HCT116 (cell line): ENCODE results near the gene AAR2. TPM values are rescaled to one million over a fixed set of nuclear protein-coding genes. Genes with fewer than 3 reads are reported as not detected.

Source experiments
- ATAC-seq: fragments of 200-7000 bp; cut with Tn5 transposase; 2 replicates; pipeline ENCODE4 v1.9.1; 2020; ENCODE audit warnings: mild to moderate bottlenecking, moderate library complexity
- BruUV-seq: library from RNA; stranded (reverse); fragments of 400-500 nt; replicated peaks from 2 replicates; lab custom pipeline; 2021; lab: Mats Ljungman, UMichigan
- CTCF ChIA-PET: fragments of 300-600 bp; sonication (Branson Sonifier 250); formaldehyde crosslinking; loops from one replicate; lab custom pipeline; 2021; ENCODE audit warnings: antibody characterized with exemption; lab: Charles Lee
- POLR2A ChIA-PET: fragments of 300-600, 350-600 bp; sonication (Branson Sonifier 250); formaldehyde crosslinking; loops from one replicate; lab custom pipeline; 2021; ENCODE audit warnings: antibody characterized with exemption; lab: Charles Lee
- RAD21 ChIA-PET, 2 experiments: fragments of 300-600 bp; sonication (Branson Sonifier 250); formaldehyde crosslinking; loops; one replicate each; lab custom pipeline; 2023; ENCODE audit warnings: low total read pairs in 2 of 2; ENCODE audit not compliant: uncharacterized antibody in 2 of 2, unreplicated experiment in 2 of 2, low non-redundant PET in 1 of 2; lab: Charles Lee
- DNase-seq: peaks from one replicate; pipeline ENCODE4 v3.0.0-alpha.2; 2010; ENCODE audit warnings: low read depth, low spot score
- H2AFZ ChIP-seq: fragments of 200-600 bp; shearing (Covaris generic), sonication (generic); 2 replicates; pipeline ENCODE4 v1.6.1; 2017; ENCODE audit warnings: low read depth, mixed run types, mixed read lengths, antibody characterized with exemption, low read length; ENCODE audit not compliant: poor library complexity, severe bottlenecking
- H3K27ac ChIP-seq: 2 replicates; pipeline ENCODE4 v1.5.1; 2012; ENCODE audit warnings: low read depth, low read length
- H3K27me3 ChIP-seq: fragments of 200-600 bp; sonication (generic); 2 replicates; pipeline ENCODE4 v1.6.1; 2016; ENCODE audit warnings: mixed run types, low read length, mixed read lengths; ENCODE audit not compliant: insufficient read depth
- H3K36me3 ChIP-seq, 2 experiments: fragments of 200-500 bp in 1 of 2; fragments of 200-600 bp in 1 of 2; sonication (Bioruptor generic) in 1 of 2; sonication (generic) in 1 of 2; 2 replicates each; pipeline versions ENCODE4 v1.5.1 to v1.6.1; 2014 to 2016; ENCODE audit warnings: low read length in 2 of 2, inconsistent platforms in 1 of 2, mixed read lengths in 1 of 2, mixed run types in 1 of 2; ENCODE audit not compliant: insufficient read depth in 2 of 2, control insufficient read depth in 1 of 2
- H3K4me1 ChIP-seq, 2 experiments: fragments of 200-600 bp in 1 of 2; sonication (generic) in 1 of 2; 2 replicates each; pipeline versions ENCODE4 v1.5.1 to v1.6.1; 2012 to 2017; ENCODE audit warnings: low read length in 2 of 2, inconsistent platforms in 1 of 2, mild to moderate bottlenecking in 1 of 2, mixed read lengths in 1 of 2, mixed run types in 1 of 2, moderate library complexity in 1 of 2; ENCODE audit not compliant: insufficient read depth in 2 of 2, control insufficient read depth in 1 of 2
- H3K4me2 ChIP-seq: fragments of 200-600 bp; sonication (generic); 2 replicates; pipeline ENCODE4 v1.6.1; 2017; ENCODE audit warnings: mixed run types, low read length, mixed read lengths
- H3K4me3 ChIP-seq, 2 experiments: fragments of 200-600 bp in 1 of 2; sonication (generic) in 1 of 2; replicated peaks in 1 of 2; 2 replicates each; pipeline ENCODE4 v1.5.1; 2011 to 2016; ENCODE audit warnings: low read length in 2 of 2, control low read depth in 1 of 2, low read depth in 1 of 2, mild to moderate bottlenecking in 1 of 2, mixed read lengths in 1 of 2, mixed run types in 1 of 2
- H3K79me2 ChIP-seq: fragments of 200-600 bp; sonication (generic); 2 replicates; pipeline ENCODE4 v1.6.1; 2017; ENCODE audit warnings: mild to moderate bottlenecking, mixed run types, low read length, moderate library complexity, mixed read lengths; ENCODE audit not compliant: insufficient read depth
- H3K9ac ChIP-seq: fragments of 200-600 bp; sonication (generic); 2 replicates; pipeline ENCODE4 v1.6.1; 2016; ENCODE audit warnings: low read length, mixed read lengths
- H3K9me2 ChIP-seq: fragments of 200-600 bp; sonication (generic), shearing (Covaris generic); 2 replicates; pipeline ENCODE4 v1.6.1; 2017; ENCODE audit warnings: mixed run types, mild to moderate bottlenecking, moderate library complexity; ENCODE audit not compliant: insufficient read depth
- H3K9me3 ChIP-seq, 2 experiments: fragments of 200-500 bp in 1 of 2; fragments of 200-600 bp in 1 of 2; sonication (Bioruptor generic) in 1 of 2; sonication (generic) in 1 of 2; 2 replicates each; pipeline ENCODE4 v1.6.1; 2014 to 2017; ENCODE audit warnings: low read length in 2 of 2, mixed read lengths in 2 of 2, inconsistent platforms in 1 of 2, low read depth in 1 of 2, mild to moderate bottlenecking in 1 of 2, mixed run types in 1 of 2, moderate library complexity in 1 of 2; ENCODE audit not compliant: control insufficient read depth in 1 of 2, insufficient read depth in 1 of 2
- H4K20me1 ChIP-seq: fragments of 200-600 bp; sonication (generic), shearing (Covaris generic); 2 replicates; pipeline ENCODE4 v1.6.1; 2017; ENCODE audit warnings: mixed run types, mild to moderate bottlenecking, moderate library complexity; ENCODE audit not compliant: insufficient read depth
- CBX3 ChIP-seq: IDR thresholded peaks from 2 replicates; pipeline ENCODE4 v1.6.1; 2012; ENCODE audit warnings: low read depth
- EZH2 ChIP-seq: fragments of 200-600 bp; sonication (generic); IDR thresholded peaks from 2 replicates; pipeline ENCODE4 v1.6.1; 2017; ENCODE audit warnings: antibody characterized with exemption, mixed run types
- EZH2phosphoT487 ChIP-seq: fragments of 200-600 bp; IDR thresholded peaks from 2 replicates; pipeline ENCODE4 v1.6.1; 2018; ENCODE audit warnings: antibody characterized with exemption, borderline replicate concordance
- FOSL1 ChIP-seq: IDR thresholded peaks from 2 replicates; pipeline ENCODE4 v1.6.1; 2012; ENCODE audit warnings: low read depth
- POLR2A ChIP-seq: IDR thresholded peaks from 2 replicates; pipeline ENCODE4 v1.7.0; 2011; ENCODE audit warnings: borderline replicate concordance; ENCODE audit not compliant: insufficient read depth, insufficient read length; ENCODE audit errors: extremely low read depth
- SIN3A ChIP-seq: IDR thresholded peaks from 2 replicates; pipeline ENCODE4 v1.6.1; 2012; ENCODE audit warnings: low read depth
- SP1 ChIP-seq: IDR thresholded peaks from 2 replicates; pipeline ENCODE4 v1.6.1; 2012; ENCODE audit warnings: low read depth
- SRF ChIP-seq: IDR thresholded peaks from 2 replicates; pipeline ENCODE4 v1.6.1; 2012; ENCODE audit warnings: low read depth
- TCF7L2 ChIP-seq: IDR thresholded peaks from 2 replicates; pipeline ENCODE4 v1.7.0; 2011; ENCODE audit warnings: borderline replicate concordance, inconsistent platforms; ENCODE audit not compliant: insufficient read depth, insufficient read length; ENCODE audit errors: extremely low read depth
- ZBTB33 ChIP-seq: IDR thresholded peaks from 2 replicates; pipeline ENCODE4 v1.6.1; 2011; ENCODE audit warnings: mild to moderate bottlenecking, low read length, moderate library complexity; ENCODE audit not compliant: insufficient replicate concordance; ENCODE audit errors: extremely low read depth
- ZNF274 ChIP-seq: fragments of 200-500 bp; sonication (Bioruptor generic); IDR thresholded peaks from 2 replicates; pipeline ENCODE4 v1.6.1; 2014; ENCODE audit warnings: mild to moderate bottlenecking, low read depth, low read length, inconsistent platforms
- intact Hi-C: fragments of 100-400 bp; cut with micrococcal nuclease; formaldehyde crosslinking; loops from 2 replicates; pipeline ENCODE4 v1.10.0; 2022
- total RNA-seq: library from RNA; stranded (reverse); gene quantifications from one replicate; pipeline ENCODE4 v1.2.1, GENCODE V29; 2021; ENCODE audit not compliant: unreplicated experiment
- TF ChIP-seq, protein P1 (sequence below): IDR thresholded peaks from 2 replicates; pipeline ENCODE4 v1.6.1; 2012
- TF ChIP-seq, protein P2 (sequence below): IDR thresholded peaks from 2 replicates; pipeline ENCODE4 v1.6.1; 2012; ENCODE audit warnings: low read depth

The AAR2 gene
- total RNA-seq, 1 experiment from 2014 or later: 23.3 TPM

GRCh38 chr20:36284751-36285150 is 48.5 kb downstream of the AAR2 start:
- Histone ChIP-seq H3K4me1 (no peaks in the 10 kb centered on the region), H3K36me3 (no peaks in the 10 kb centered on the region), H3K9me2 (no peaks in the 10 kb centered on the region), H3K27me3 (peaks cover 9% of the 10 kb centered on the region), H2AFZ (no peak overlapping the region), H3K79me2 (no peaks in the 10 kb centered on the region), H3K4me2 (no peak overlapping the region), H3K9ac (no peak overlapping the region), H3K27ac (no peak overlapping the region), H3K9me3 (no peaks in the 10 kb centered on the region), H4K20me1 (no peaks in the 10 kb centered on the region), H3K4me3 (no peak overlapping the region)
- POLR2A ChIA-PET: no interaction called here
- RAD21 ChIA-PET: no interaction called here
- DNase-seq: no peak
- TF ChIP-seq, protein P1, sequence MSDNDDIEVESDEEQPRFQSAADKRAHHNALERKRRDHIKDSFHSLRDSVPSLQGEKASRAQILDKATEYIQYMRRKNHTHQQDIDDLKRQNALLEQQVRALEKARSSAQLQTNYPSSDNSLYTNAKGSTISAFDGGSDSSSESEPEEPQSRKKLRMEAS: no peak
- TF ChIP-seq SP1 (no peak), SRF (no peak), POLR2A (no peak), TCF7L2 (no peak), EZH2phosphoT487 (no peak), FOSL1 (no peak), ZNF274 (no peak), SIN3A (no peak), CBX3 (no peak), ZBTB33 (no peak), EZH2 (no peak)
- TF ChIP-seq, protein P2, sequence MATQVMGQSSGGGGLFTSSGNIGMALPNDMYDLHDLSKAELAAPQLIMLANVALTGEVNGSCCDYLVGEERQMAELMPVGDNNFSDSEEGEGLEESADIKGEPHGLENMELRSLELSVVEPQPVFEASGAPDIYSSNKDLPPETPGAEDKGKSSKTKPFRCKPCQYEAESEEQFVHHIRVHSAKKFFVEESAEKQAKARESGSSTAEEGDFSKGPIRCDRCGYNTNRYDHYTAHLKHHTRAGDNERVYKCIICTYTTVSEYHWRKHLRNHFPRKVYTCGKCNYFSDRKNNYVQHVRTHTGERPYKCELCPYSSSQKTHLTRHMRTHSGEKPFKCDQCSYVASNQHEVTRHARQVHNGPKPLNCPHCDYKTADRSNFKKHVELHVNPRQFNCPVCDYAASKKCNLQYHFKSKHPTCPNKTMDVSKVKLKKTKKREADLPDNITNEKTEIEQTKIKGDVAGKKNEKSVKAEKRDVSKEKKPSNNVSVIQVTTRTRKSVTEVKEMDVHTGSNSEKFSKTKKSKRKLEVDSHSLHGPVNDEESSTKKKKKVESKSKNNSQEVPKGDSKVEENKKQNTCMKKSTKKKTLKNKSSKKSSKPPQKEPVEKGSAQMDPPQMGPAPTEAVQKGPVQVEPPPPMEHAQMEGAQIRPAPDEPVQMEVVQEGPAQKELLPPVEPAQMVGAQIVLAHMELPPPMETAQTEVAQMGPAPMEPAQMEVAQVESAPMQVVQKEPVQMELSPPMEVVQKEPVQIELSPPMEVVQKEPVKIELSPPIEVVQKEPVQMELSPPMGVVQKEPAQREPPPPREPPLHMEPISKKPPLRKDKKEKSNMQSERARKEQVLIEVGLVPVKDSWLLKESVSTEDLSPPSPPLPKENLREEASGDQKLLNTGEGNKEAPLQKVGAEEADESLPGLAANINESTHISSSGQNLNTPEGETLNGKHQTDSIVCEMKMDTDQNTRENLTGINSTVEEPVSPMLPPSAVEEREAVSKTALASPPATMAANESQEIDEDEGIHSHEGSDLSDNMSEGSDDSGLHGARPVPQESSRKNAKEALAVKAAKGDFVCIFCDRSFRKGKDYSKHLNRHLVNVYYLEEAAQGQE: no peak
- CTCF ChIA-PET: no interaction called here
- no TSS peak for BruUV-seq
- intact Hi-C loops: no loop called here
- no peak for ATAC-seq
